ENCODE measurements around the gene DET1.

The DET1 gene

DNA sequence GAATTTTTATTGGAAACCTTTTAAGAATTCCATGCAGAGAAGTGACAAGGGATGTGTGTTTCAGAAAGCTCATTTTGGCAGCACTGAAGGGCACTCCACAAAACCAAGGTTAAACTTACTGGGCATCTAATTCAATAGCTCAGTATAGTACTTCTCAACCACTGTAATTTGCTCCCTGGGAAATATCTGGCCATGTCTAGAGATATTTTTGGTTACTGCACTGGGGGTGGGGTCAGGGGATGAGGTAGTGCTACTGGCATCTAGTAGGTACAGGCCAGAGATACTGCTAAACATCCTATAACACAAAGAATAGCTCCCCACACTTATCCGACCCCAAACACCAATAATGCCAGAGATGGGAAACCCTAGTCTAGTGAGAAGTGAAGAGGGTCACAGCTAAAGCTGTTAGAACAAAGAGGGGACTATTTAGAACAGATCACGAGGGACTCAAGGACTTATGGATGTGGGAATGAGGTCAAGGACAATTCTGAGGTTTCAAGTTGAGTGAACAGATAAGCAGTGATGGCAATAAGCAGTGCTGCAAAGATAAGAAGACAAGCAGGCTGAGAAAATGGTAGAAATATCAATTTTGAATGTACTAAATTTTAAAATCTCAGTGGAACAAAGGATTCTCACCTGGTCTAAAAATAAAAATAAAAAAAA, 82.5 kb downstream of the DET1 start:
- DNase-seq: no peak
